Measurements from ENCODE around the gene CHST10.
A peak's percentile ranks its signal among the peaks of the same experiment; 100 is the strongest.

The CHST10 gene

GRCh38 chr2:100424277-100424875 lies 6.9 kb upstream of the CHST10 start:
- ATAC-seq (ENCODE audit: low read depth) (no peak), DNase-seq (ENCODE audit: low spot score in 2 of 2) (no peak)
- Mint-ChIP-seq H3K36me3 (peaks cover 1% of the 10 kb centered on the region), H3K4me1 (peaks cover 2% of the 10 kb centered on the region), H3K27ac (no peak overlapping the region), H3K4me3 (no peak overlapping the region), H3K27me3 (peaks cover 7% of the 10 kb centered on the region), H3K9me3 (no peaks in the 10 kb centered on the region)

DNA sequence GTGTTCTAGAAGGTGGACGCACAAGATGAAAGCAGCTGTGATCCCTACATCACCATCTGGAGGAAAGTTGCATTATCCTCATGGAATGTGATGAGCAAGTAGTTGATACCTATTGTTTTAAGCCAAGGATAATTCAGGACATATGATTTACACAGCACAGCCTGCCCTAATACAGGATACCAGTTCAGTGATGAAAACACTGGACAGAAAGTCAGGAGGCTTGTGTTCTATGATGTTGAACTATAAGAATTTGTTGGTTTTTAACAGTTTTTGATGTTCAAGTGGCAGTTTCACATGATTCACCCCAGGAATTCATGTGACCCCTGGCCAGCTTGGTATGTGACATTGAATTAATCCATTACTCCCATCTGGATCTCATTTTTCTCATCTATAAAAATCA lies 6.2 kb upstream of the CHST10 start:
- peaks cover 2% of the 10 kb centered on the region for H3K4me1 Mint-ChIP-seq
- peaks cover 1% of the 10 kb centered on the region for H3K36me3 Mint-ChIP-seq
- H3K27me3 Mint-ChIP-seq: peaks cover 7% of the 10 kb centered on the region
- no peaks in the 10 kb centered on the region for H3K9me3 Mint-ChIP-seq
- H3K27ac Mint-ChIP-seq: no peak overlapping the region
- ATAC-seq (ENCODE audit: low read depth): no peak
- H3K4me3 Mint-ChIP-seq: no peak overlapping the region
- DNase-seq (ENCODE audit: low spot score in 2 of 2): no peak

- H3K9me3 Mint-ChIP-seq: no peaks in the 10 kb centered on the region
- ATAC-seq (ENCODE audit: low read depth): no peak
- no peak overlapping the region for H3K27ac Mint-ChIP-seq
- no peak overlapping the region for H3K4me3 Mint-ChIP-seq
- peaks cover under 1% of the 10 kb centered on the region for H3K4me1 Mint-ChIP-seq
- H3K27me3 Mint-ChIP-seq: peaks cover 7% of the 10 kb centered on the region
- no peak for DNase-seq (ENCODE audit: low spot score in 2 of 2)
- H3K36me3 Mint-ChIP-seq: peaks cover 1% of the 10 kb centered on the region
These were observed 5.0 kb upstream of the CHST10 start for GRCh38 chr2:100422320-100423055.

DNA sequence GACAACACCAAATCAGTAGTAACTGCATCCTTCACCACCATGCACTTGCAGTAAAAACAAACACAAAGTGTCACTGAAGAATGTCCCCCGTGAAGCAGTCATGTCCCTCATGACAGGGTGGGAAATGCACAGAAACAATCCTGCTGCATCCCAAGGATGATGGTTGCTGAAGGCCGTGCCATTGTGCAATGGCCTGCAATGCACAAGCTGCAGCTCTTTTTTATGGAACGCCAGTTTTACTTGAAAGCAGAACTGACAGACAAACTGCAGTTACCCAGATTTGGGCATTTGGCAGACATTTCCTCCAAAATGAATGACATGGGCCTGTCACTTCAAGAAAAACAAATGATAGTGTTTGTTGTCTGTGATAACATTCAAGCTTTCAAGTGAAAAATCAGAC lies 2.4 kb upstream of the CHST10 start:
- Mint-ChIP-seq H3K4me1 (peaks cover 12% of the 10 kb centered on the region), H3K36me3 (peaks cover 1% of the 10 kb centered on the region), H3K27me3 (peaks cover 2% of the 10 kb centered on the region), H3K4me3 (no peak overlapping the region), H3K27ac (no peak overlapping the region), H3K9me3 (no peaks in the 10 kb centered on the region)
- ATAC-seq (ENCODE audit: low read depth): no peak
- DNase-seq (ENCODE audit: low spot score in 2 of 2): no peak

- no peak for ATAC-seq (ENCODE audit: low read depth)
- Mint-ChIP-seq H3K4me1 (peaks cover 17% of the 10 kb centered on the region), H3K27ac (no peak overlapping the region), H3K4me3 (peak overlapping the region; percentile 11), H3K9me3 (no peaks in the 10 kb centered on the region), H3K36me3 (peaks cover 8% of the 10 kb centered on the region), H3K27me3 (no peaks in the 10 kb centered on the region)
- no peak for DNase-seq (ENCODE audit: low spot score in 2 of 2)
These were observed 1.0 kb upstream of the CHST10 start for GRCh38 chr2:100418406-100418962.

GRCh38 chr2:100417711-100418124 lies 250 bp upstream of the CHST10 start:
- H3K36me3 Mint-ChIP-seq: peaks cover 8% of the 10 kb centered on the region
- no peak for ATAC-seq (ENCODE audit: low read depth)
- peaks cover 17% of the 10 kb centered on the region for H3K4me1 Mint-ChIP-seq
- H3K4me3 Mint-ChIP-seq: peak overlapping the region; percentile 78
- H3K27ac Mint-ChIP-seq: no peak overlapping the region
- DNase-seq (ENCODE audit: low spot score in 2 of 2): no peak
- no peaks in the 10 kb centered on the region for H3K27me3 Mint-ChIP-seq
- H3K9me3 Mint-ChIP-seq: no peaks in the 10 kb centered on the region

DNA sequence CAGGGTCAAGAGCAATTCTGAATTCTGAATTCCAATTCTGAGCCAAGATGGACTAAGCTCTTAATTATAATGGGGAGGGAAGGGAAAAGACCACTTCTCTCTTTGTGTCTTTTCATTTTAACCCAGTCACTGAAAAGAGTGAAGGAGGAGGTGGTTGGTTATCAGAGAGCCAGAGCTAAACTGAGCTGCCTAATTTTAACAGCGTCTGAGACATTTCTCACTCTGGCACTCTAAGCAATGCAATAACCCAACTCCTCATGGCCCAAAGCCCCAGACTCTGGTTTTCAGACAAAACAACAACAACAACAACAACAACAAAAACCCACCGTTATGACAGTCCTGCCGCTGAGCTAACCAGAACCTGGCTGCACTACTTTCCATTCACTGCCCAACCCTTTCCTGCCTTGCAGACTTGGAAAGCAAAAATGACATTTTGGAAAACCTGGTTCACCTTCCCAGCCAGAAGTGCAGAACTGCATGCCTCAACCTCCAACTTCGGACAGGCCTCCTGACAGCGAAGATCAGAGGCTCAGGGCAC lies 1.0 kb downstream of the CHST10 start:
- no peaks in the 10 kb centered on the region for H3K27me3 Mint-ChIP-seq
- no peaks in the 10 kb centered on the region for H3K9me3 Mint-ChIP-seq
- peaks cover 17% of the 10 kb centered on the region for H3K4me1 Mint-ChIP-seq
- H3K4me3 Mint-ChIP-seq: peak overlapping the region; percentile 98
- peaks cover 8% of the 10 kb centered on the region for H3K36me3 Mint-ChIP-seq
- DNase-seq (ENCODE audit: low spot score in 2 of 2): no peak
- no peak for ATAC-seq (ENCODE audit: low read depth)
- H3K27ac Mint-ChIP-seq: peak overlapping the region; percentile 95

- ATAC-seq (ENCODE audit: low read depth) (no peak), DNase-seq (ENCODE audit: low spot score in 2 of 2) (no peak)
- H3K27ac Mint-ChIP-seq: no peak overlapping the region
- H3K4me3 Mint-ChIP-seq: no peak overlapping the region
- H3K27me3 Mint-ChIP-seq: no peaks in the 10 kb centered on the region
- peaks cover 10% of the 10 kb centered on the region for H3K36me3 Mint-ChIP-seq
- H3K4me1 Mint-ChIP-seq: peaks cover 17% of the 10 kb centered on the region
- H3K9me3 Mint-ChIP-seq: no peaks in the 10 kb centered on the region
These were observed 3.9 kb downstream of the CHST10 start for GRCh38 chr2:100413571-100413970.

DNA sequence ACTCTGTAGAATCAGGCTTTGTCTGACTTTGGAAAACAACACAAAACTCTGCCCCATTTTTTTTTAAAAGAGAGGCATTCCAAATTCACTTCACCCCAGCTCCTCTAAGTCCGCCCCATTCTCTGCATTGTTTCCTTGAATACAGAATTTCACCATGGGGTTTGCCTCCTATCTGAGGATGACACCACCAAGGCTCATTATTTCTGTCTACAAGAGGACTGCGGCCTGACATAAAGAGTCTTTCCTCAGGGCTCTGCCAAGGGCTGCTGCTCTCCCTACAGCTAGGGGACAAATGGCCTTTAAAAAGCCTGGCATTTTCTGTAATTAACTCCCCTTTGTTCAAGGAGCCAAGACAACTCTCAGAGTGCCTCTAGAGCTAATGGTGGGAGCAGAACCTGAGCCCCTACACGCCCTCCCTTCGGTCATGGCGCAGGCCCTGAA lies 4.6 kb downstream of the CHST10 start:
- Mint-ChIP-seq H3K27ac (no peak overlapping the region), H3K36me3 (peaks cover 10% of the 10 kb centered on the region), H3K27me3 (no peaks in the 10 kb centered on the region), H3K9me3 (no peaks in the 10 kb centered on the region), H3K4me3 (no peak overlapping the region), H3K4me1 (peaks cover 17% of the 10 kb centered on the region)
- no peak for DNase-seq (ENCODE audit: low spot score in 2 of 2)
- no peak for ATAC-seq (ENCODE audit: low read depth)

- H3K9me3 Mint-ChIP-seq: no peaks in the 10 kb centered on the region
These were observed 5.0 kb downstream of the CHST10 start for GRCh38 chr2:100412466-100412865.

DNA sequence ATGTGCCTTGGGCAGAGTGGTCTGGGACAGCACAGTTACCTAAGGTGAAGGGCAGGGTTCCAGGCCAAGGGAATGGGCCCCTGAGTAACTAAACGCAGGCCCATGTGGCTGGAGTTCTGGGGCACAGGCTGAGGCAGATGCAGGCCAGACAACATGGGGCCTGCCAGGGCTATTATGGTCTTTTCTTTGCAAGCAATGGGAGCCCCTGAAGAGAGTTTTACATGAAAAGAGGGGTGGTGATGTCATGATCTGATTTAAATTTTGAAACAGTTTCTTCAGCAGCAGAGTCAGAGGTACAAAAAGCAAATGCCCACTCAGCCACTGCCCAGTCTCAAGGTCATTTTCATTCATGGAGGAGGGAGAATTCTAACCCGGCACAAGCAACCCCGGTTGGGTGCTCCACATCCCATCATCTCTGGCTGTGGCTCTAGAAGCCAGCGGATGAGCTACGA lies 5.6 kb downstream of the CHST10 start:
- H3K36me3 Mint-ChIP-seq: peaks cover 11% of the 10 kb centered on the region
- no peak overlapping the region for H3K4me3 Mint-ChIP-seq
- no peak for DNase-seq (ENCODE audit: low spot score in 2 of 2)
- no peak for ATAC-seq (ENCODE audit: low read depth)
- H3K27ac Mint-ChIP-seq: no peak overlapping the region
- H3K9me3 Mint-ChIP-seq: no peaks in the 10 kb centered on the region
- H3K4me1 Mint-ChIP-seq: peaks cover 15% of the 10 kb centered on the region
- H3K27me3 Mint-ChIP-seq: no peaks in the 10 kb centered on the region

More at GRCh38 chr2:100412466-100412865, 5.0 kb downstream of the CHST10 start:
- H3K36me3 Mint-ChIP-seq: peaks cover 10% of the 10 kb centered on the region
- H3K4me3 Mint-ChIP-seq: no peak overlapping the region
- peaks cover 17% of the 10 kb centered on the region for H3K4me1 Mint-ChIP-seq
- DNase-seq (ENCODE audit: low spot score in 2 of 2) (no peak), ATAC-seq (ENCODE audit: low read depth) (no peak)
- H3K27ac Mint-ChIP-seq: no peak overlapping the region
- no peaks in the 10 kb centered on the region for H3K27me3 Mint-ChIP-seq

GRCh38 chr2:100409975-100410647 lies 7.4 kb downstream of the CHST10 start:
- ATAC-seq (ENCODE audit: low read depth): no peak
- H3K9me3 Mint-ChIP-seq: no peaks in the 10 kb centered on the region

GRCh38 chr2:100409461-100409860 lies 8.0 kb downstream of the CHST10 start:
- DNase-seq (ENCODE audit: low spot score in 2 of 2) (no peak), ATAC-seq (ENCODE audit: low read depth) (no peak)
- Mint-ChIP-seq H3K9me3 (no peaks in the 10 kb centered on the region), H3K4me1 (peaks cover 5% of the 10 kb centered on the region), H3K27ac (no peak overlapping the region), H3K36me3 (peaks cover 20% of the 10 kb centered on the region), H3K4me3 (no peak overlapping the region), H3K27me3 (no peaks in the 10 kb centered on the region)

More at GRCh38 chr2:100409975-100410647, 7.4 kb downstream of the CHST10 start:
- Mint-ChIP-seq H3K27ac (peak overlapping the region; percentile 2), H3K4me1 (peaks cover 5% of the 10 kb centered on the region), H3K27me3 (no peaks in the 10 kb centered on the region), H3K36me3 (peaks cover 18% of the 10 kb centered on the region), H3K4me3 (no peak overlapping the region)
- no peak for DNase-seq (ENCODE audit: low spot score in 2 of 2)

- ATAC-seq (ENCODE audit: low read depth) (no peak), DNase-seq (ENCODE audit: low spot score in 2 of 2) (no peak)
These were observed 8.5 kb downstream of the CHST10 start for GRCh38 chr2:100408941-100409340.

More at GRCh38 chr2:100408941-100409340, 8.5 kb downstream of the CHST10 start:
- H3K36me3 Mint-ChIP-seq: peaks cover 22% of the 10 kb centered on the region
- no peak overlapping the region for H3K4me3 Mint-ChIP-seq
- H3K4me1 Mint-ChIP-seq: peaks cover 1% of the 10 kb centered on the region
- H3K27ac Mint-ChIP-seq: no peak overlapping the region
- H3K27me3 Mint-ChIP-seq: no peaks in the 10 kb centered on the region
- no peaks in the 10 kb centered on the region for H3K9me3 Mint-ChIP-seq

Data from memory B cell (primary cell).